Measurements from ENCODE around the gene SMC4.
"Not testable (repeated sequence)": the region's sequence is repeated elsewhere in the genome, so short reads cannot be mapped to it uniquely, and the experiment has no call there.

The SMC4 gene

GRCh38 chr3:160446522-160447056, 47.1 kb downstream of the SMC4 start:
- no peak for DNase-seq (ENCODE audit: low read depth)

DNA sequence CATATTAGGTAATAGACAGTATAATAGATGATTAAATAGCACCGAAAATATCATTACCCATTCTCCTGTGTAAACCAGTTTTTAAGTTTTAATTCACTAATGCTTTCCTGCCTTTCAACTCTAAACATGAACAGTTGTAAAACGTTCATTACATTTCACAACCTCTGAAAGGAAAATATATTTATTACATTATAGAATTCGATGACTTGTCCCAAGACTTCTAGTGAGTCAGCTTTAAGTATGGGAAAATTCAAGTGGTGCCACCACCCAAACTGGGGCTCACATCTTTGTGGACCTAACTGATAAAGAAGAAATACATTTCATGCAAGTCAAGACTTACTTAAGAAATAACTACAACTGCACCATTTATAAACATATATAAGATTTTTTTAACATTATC, 48.1 kb downstream of the SMC4 start:
- DNase-seq (ENCODE audit: low read depth), result no peak

DNA sequence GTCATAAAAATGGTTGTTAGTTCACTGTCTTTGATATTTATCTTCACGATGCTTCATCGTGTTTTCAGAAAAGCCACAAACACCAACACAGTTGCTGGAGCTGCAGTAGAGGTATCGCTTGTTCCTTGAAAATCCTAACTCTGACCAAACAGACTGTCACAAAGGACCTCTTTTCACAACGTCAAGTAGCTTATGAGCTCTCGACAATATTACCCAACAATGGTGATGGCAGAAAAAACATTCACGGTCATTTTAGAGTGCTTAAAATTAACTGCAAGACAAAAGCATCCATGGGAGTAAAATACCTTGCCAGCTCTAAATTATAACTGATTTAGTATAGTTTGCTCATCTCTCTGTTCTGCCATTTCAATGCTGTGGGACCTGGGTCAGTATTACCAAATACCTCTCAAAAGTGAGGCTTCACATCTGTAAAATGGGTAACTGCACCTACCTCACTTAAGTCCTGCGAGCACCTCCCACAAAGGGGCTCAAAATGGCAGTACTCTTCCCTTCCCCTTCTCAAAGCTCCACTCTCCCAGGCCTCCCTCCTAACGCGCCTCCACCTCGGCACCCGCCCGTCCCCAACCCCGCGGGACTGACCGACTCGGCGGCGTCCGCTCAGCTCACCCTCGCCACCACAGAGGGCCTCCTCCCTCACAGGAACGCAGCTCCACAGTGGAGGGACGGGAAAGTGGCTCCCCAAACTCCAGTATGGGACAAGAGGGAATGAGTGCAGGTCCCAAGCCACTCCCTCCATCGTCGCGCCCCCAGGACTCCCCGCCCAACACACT, 49.6 kb downstream of the SMC4 start:
- DNase-seq (ENCODE audit: low read depth), result no peak

DNA sequence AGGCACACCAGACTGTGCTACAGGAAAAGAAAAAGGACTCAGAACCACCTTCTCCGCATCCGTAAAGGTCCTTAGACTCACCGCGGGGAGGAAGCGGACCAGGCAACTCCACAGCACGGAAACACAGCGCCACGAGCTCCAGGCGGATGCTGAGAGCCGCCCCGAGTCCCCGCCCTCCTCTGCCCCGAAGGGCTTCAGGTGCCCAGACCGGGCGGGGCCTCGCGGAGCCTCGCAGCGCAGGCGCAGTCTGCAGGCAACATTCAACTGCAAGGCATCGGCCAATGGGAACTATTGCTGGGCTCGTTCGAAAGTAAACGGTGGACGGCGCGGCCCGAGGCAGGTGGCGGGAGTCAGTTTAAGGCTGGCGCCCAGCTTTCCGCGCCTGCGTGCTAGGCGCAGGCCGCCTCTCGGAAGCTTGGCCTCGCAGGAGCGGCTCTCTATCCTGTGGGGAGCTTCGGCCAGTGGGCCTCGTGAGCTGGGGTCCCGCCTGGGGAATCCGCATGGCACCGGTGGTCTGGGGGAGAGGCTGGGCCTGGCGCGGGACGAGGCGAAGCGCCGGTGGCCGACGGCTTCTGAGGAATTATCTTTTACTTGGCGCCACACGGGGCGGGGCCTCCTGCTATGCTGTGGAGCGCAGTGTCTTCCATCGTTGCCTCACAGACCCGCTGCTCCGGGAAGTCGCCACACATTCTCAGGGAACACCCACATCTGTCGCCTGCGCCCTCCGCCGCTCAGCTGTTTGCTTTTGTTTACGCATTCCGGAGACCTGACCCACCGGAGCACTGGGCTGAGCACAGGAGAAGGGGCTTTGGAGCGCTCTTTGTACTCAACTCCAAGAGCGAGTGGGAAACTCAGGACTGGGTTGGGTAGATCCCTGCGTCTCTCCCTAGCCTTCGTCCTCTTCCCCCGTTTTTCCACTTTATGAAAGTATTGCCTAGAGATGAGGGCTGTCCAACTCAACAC, 50.5 kb downstream of the SMC4 start, which contains the start of gene TRIM59:
TRIM59 (minus strand) TSS at position 151 of the 963 bp plus-strand sequence. CDS start 10,603 bp downstream, outside the sequence.
- DNase-seq (ENCODE audit: low read depth), result peak; percentile 99

GRCh38 chr3:160450846-160451245, 51.4 kb downstream of the SMC4 start:
- DNase-seq (ENCODE audit: low read depth), result no peak

DNA sequence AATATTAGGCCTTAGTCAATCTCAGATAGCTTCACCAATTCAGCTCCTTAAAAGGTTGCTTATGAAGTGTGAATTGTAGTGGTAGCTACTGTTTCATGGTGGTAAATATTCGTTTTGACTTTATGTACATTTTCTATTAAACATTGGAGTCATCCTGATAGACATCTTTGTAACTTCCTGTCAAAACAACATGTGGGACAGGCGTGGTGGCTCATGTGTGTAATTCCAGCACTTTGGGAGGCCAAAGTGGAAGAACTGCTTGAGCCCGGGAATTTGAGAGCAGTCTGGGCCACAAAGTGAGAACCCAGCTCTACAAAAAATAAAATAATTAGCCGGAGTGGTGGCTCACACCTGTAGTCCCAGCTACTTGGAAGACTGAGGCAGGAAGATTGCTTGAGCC, 52.2 kb downstream of the SMC4 start:
- DNase-seq (ENCODE audit: low read depth), result no peak

GRCh38 chr3:160452251-160452650, 52.8 kb downstream of the SMC4 start:
- not testable (repeated sequence) for DNase-seq (ENCODE audit: low read depth)

DNA sequence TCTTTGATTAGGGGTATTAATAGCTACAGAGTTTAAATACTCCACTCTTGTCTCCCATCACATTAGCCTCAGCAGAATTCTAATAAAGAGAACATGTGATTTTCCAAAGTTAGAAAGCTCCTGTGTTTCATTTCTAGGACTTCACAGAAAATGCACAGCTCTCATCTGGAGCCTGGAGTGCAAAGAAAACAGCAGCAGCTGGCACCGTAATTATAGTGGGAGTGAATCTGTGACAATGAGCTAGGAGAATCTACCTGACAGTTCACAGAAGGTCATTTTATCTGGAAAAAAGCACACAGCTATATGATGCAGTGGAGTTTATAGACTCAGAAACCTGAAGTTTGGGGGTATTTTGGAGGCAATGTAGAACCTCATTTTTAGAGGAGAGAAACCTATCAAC, 55.5 kb downstream of the SMC4 start:
- no peak for DNase-seq (ENCODE audit: low read depth)

- no peak for DNase-seq (ENCODE audit: low read depth)
These were observed 56.4 kb downstream of the SMC4 start for GRCh38 chr3:160455846-160456245.

GRCh38 chr3:160458151-160458550, 58.7 kb downstream of the SMC4 start:
- no peak for DNase-seq (ENCODE audit: low read depth)

GRCh38 chr3:160459450-160459970, 60.1 kb downstream of the SMC4 start:
- DNase-seq (ENCODE audit: low read depth), result no peak

DNA sequence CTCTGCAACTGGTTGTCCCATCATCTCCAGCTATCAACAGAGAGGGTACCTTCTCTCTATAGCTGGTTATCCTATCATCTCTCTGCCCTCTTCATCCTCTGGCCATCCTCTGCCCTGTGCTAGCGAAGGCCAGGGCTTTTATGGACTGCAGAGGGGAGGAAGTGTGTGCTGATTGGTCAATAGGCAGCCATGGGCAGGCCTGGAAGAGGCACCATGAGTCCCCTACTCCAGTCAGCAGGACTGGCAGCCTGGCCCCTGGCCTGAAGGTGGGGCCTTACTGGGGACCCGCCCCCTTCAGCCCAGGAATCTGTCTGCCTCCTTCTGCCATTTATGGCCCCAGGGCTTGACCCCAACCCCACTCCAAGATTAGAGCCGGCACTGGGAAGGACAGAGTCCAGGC, 60.6 kb downstream of the SMC4 start:
- no peak for DNase-seq (ENCODE audit: low read depth)

DNA sequence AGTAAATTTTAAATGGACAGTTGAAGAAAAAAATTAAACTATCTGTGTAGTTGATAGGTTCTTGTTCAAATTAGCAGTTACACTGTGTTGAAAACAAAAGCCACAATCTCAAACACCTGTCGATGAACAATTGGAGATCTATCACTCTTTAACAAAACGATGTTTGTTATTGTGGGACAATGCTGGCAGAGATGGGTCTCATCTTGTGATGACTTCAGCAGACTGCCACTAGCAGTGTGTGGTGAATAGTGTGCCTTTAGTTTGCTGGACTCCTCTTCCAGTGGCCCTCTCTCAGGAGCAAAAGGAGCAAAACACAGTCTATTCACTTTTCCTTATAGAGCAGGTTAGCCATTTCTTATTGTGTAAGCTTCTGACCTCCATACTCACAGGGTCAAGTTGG, 64.9 kb downstream of the SMC4 start:
- DNase-seq (ENCODE audit: low read depth), result no peak

- DNase-seq (ENCODE audit: low read depth), result no peak
These were observed 65.5 kb downstream of the SMC4 start for GRCh38 chr3:160464971-160465370.

GRCh38 chr3:160470181-160470580, 70.7 kb downstream of the SMC4 start:
- no peak for DNase-seq (ENCODE audit: low read depth)

DNA sequence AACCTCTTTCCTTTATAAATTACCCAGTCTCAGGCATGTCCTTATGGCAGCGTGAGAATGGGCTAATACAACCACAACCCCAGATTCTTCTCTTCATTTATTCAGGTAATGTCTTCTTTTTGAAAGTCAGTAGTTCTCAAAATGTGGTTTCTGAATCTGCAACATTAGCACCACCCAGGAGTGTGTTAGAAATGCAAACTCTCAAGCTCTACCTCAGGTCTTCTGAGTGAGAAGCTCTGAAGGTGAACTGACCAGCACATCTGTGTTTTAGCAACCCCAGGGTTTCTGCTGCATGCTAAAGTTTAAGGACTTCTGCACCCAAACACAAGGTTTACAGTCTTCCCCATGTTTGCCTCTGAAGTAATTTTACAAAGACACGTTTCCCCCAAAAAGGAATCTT, 72.4 kb downstream of the SMC4 start:
- DNase-seq (ENCODE audit: low read depth), result no peak

- no peak for DNase-seq (ENCODE audit: low read depth)
These were observed 72.9 kb downstream of the SMC4 start for GRCh38 chr3:160472344-160472743.

- DNase-seq (ENCODE audit: low read depth), result no peak
These were observed 73.8 kb downstream of the SMC4 start for GRCh38 chr3:160473221-160473620.

GRCh38 chr3:160473978-160474377, 74.5 kb downstream of the SMC4 start:
- DNase-seq (ENCODE audit: low read depth), result no peak

DNA sequence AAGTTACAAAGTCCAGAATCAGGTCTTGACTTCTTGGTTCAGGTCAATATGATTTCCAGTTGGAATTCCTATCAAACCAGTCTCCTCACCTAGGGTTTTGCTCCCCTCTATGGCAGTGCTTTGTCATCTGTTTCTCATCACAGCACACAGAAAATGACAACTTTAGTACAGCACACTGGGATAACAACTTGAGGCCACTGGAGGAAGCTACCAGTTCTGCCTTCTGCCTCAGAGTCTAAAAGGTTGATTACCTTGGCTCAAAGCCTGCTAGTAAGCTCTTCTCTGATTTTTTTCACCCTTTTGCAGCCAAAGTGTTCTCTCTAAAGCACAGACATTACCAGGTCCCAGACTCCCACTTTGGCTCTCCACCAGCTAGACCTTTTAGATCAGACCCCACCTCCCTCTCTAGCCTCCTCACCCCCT, 75.0 kb downstream of the SMC4 start:
- DNase-seq (ENCODE audit: low read depth), result no peak

DNA sequence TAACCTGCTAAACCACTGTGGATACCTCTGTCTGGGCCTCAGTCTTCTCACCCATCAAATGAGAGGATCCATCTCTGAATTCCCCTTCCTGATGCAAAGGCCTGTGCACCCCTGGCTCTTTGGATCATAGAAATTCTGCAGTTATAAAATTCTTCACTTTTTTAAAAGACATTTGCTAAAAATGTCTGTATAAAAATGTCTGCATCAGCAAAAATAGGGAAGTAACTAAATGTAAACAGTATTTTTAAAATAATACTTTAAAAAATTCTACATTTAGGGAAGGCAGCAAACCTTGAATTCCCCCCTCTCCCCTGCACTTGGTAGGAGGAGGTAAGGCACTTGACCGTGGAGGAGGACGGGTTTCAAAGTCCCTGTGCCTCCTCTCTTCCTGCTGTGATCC, 75.7 kb downstream of the SMC4 start:
- DNase-seq (ENCODE audit: low read depth), result no peak

DNA sequence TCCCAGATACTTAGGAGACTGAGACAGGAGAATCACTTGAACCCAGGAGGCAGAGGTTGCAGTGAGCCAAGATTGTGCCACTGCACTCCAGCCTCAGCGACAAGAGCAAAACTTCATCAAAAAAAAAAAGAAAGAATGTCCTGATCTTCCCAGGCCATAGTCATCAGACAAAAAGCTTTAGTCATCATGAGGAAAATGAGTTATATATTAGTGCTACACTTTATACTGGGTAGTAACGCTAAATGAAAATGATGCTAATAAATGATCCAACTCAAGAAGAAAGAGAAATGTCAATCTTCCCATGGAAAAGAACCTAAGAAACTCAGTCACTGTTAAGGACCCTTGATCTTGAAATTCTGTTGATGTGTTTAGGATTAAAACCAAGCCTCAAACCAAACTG, 76.4 kb downstream of the SMC4 start:
- DNase-seq (ENCODE audit: low read depth), result no peak

All from activated T-cell treated with anti-CD3 and anti-CD28 coated beads for 48 hours (primary cell).